Stimulated activated CD8-positive, alpha-beta memory T cell treated with anti-CD3 and anti-CD28 coated beads, Interleukin-4, amount 100 ng/mL, for 24 hours (primary cell): ENCODE data around the gene DENND1C.
"Not testable (repeated sequence)": the region's sequence is repeated elsewhere in the genome, so short reads cannot be mapped to it uniquely, and the experiment has no call there.

ENCODE experiments used
- DNase-seq: peaks from one replicate; pipeline ENCODE4 v3.0.0-alpha.2; 2020; ENCODE audit warnings: low read depth

The DENND1C gene

GRCh38 chr19:6453951-6454565 lies 27.5 kb downstream of the DENND1C start:
- DNase-seq, result no peak

- DNase-seq, result no peak
Measured at GRCh38 chr19:6452899-6453298, 28.7 kb downstream of the DENND1C start.

DNA sequence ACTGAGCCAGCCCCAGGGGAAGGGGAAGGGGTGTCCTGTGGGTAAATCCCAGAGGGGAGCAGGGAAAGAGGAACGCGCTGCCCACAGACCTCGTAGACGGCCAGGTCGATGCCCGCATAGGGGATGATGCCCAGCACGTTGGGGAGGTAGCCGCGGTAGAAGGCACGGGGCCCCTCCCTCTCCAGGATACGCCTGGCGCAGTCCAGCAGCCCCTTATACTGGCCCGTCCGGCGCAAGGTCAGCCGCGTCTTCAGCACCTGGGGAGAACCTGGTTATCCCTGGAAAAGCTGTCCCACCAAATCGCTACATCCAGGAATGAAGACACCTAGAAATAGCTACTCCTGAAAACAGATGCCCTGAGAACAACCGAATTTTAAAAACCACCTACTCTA lies 29.4 kb downstream of the DENND1C start:
- no peak for DNase-seq

DNA sequence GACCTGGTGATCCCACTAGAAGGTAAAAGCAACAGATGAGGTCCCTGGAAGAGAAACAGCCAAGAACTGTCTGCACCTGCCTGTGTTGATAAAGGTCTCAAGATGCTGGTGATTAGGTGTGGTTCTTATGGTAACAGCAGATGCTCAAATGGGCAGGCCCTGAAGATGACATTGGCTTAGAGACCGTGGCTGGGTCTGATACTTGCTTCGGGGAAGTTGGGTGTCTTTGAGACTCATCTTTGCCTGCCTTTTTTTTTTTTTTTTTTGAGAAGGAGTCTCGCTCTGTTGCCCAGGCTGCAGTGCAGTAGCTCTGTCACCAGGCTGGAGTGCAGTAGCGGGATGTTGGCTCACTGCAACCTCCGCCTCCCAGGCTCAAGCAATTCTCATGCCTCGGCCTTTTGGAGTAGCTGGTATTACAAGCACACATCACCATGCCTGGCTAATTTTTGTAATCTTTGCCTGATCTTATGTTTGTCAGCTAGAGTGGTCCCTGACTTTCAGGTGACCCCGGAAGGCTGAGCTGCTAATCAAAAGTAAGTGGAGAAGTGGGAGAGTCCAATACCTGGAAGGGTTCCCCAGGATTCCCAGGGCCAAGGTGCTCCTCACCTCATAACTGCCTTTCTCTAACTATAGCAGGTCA lies 29.9 kb downstream of the DENND1C start:
- no peak for DNase-seq

DNA sequence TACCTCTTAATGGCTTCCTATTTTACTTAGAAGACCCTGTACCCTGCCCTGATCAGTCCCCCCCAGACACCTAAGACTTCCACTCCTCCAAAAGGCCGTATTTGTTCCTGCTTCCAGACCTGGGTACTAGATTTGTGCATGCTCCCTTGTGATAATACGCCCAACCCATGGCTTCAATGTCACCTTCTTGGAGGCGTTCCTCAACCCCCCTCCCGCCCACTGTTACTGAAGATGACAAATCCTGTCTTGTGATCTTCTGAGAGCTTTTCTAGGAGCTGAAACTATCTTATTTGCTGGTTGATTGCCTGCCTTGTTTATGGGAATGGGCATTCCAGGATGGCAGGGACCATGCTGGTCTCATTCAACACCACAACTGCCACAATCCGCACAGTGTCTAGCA lies 31.4 kb downstream of the DENND1C start:
- DNase-seq, result no peak

GRCh38 chr19:6448045-6448444 lies 33.5 kb downstream of the DENND1C start:
- DNase-seq, result no peak

- no peak for DNase-seq
Measured at GRCh38 chr19:6446452-6446851, 35.1 kb downstream of the DENND1C start.

GRCh38 chr19:6443986-6444385 lies 37.6 kb downstream of the DENND1C start:
- DNase-seq, result no peak

- no peak for DNase-seq
Measured at GRCh38 chr19:6442087-6442688, 39.4 kb downstream of the DENND1C start.

DNA sequence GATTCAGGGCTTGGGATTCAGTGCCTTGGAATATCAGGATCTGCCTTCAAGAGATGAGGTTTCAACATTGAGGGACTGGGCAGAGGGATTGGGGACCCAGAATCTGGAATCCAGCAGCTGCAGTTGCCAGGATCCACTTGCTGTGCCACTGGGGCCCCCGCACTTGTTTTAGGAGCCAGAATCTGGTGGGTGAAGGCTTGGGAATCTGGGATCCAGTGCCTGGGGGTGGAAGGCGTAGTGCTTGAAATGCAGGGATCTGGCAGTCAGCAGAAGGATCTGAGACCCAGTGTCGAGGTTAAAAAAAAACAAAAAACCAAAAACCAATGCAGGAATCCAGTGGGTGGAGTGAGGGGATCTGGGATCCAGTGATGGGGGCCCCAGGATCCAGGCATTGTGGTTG lies 40.7 kb downstream of the DENND1C start:
- DNase-seq, result no peak

DNA sequence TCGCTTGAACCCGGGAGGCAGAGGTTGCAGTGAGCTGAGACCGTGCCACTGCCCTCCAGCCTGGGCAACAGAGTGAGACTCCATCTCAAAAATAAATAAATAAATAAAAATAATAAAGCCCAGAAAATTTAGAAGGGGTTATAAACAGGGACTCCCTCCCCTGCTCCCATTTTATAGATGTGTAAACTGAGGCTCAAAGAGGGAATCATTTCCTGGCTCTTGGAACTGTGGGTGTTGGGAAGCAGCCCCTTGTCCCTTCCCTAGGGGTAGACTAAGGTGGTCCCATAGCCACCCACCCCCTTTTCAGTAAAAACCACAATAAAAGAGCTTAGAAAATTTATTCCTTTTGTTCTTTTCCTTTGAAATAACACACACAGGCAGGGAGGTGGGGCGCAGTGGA lies 41.8 kb downstream of the DENND1C start:
- DNase-seq, result no peak

DNA sequence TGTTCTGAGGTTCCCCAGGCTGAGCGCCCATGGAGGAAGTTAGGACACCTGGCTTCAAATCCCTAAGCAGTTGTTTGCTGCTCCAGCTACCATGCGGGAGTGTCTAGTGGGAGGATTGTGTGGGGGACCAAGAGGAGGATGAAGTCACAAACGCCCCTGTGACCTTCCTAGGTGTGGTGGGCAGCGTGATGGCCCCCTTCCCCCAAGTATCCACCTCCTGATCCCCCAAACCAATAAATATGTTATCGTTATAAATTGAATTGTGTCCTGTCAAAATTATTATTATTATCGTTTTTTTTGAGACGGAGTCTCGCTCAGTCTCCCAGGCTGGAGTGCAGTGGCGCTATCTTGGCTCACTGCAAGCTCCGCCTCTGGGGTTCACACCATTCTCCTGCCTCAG lies 47.9 kb downstream of the DENND1C start, which contains the start of gene SLC25A41:
TSS of gene SLC25A41 (minus strand) at position 101 of the 400 bp plus-strand sequence. CDS start at position 31, 70 bp downstream.
- DNase-seq, result no peak

DNA sequence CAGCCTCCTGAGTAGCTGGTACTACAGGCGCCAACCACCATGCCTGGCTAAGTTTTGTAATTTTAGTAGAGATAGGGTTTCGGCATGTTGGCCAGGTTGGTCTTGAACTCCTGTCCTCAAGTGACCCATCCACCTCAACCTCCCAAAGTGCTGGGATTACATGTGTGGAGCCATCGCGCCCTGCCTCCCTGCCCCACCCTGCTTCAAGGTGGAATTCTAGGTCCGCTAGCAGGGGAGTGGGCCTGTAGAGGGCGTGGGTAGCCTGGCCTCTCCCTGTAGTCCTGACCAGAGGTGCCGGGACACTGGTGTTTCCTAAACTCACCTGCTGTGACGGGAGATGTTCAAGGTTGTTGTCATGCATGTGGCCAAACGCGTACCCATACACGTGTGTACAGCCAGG lies 48.4 kb downstream of the DENND1C start:
- DNase-seq, result no peak

DNA sequence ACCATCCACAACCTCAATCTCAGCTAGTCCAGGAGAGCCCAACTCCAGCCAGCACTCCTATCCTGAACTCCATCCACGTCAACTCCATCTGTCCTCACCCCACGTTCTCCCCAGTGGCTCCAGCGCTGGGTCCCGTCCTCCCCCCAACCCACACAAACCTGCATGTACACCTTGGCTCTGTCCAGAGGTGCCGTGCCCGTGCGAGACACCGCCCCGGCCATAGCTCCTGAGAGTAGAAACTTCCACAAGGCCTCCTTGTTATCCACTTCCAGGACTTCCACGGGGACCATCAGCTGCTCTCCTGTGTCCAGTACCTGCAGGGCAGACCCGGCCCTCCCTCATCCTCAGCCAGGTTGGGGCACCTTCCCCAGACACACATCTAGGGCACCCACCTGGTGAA lies 49.7 kb downstream of the DENND1C start:
- no peak for DNase-seq

- DNase-seq, result no peak
Measured at GRCh38 chr19:6429419-6430221, 52.0 kb downstream of the DENND1C start.

DNA sequence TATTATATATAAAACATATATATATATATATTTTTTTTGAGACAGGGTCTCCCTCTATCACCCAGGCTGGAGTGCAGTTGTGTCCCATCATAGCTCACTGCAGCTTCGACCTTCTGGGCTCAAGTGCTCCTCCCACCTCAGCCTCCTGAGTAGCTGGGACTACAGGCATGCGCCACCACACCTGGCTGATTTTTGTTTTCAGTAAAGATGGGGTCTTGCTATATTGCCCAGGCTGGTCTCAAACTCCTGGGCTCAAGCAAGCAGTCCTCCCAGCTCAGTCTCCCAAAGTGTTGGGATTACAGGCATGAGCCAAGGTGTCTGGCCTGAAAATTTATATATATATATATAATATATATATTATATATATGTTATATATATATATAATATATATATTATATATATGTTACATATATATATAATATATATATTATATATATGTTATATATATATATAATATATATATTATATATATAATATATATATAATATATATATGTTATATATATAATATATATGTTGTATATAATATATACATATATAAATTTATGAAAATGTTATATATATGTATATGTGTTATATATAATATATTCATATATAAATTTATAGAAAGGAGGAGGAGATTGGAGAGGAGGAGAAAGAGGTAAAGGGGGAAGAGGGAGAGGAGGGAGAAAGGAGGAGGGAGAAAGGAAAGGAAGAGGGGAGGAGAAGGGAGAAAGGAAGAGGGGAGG lies 52.7 kb downstream of the DENND1C start:
- not testable (repeated sequence) for DNase-seq

DNA sequence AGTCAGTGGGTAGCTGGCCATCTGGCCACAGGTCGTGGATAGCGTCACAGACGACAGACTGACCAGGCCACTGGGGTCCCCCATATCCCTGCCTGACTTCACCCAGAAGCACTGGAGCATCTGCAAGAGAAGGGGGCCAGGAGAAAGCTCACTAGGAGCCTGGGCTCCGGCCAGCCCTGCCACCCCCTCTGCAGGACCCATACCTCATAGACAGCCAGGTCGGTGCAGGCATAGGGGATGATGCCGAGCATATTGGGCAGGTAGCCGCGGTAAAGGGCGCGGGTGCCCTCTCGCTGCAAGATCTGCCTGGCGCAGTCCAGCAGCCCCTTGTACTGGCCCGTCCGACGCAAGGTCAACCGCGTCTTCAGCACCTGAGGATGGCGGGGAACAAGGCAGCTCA lies 54.5 kb downstream of the DENND1C start:
- no peak for DNase-seq

DNA sequence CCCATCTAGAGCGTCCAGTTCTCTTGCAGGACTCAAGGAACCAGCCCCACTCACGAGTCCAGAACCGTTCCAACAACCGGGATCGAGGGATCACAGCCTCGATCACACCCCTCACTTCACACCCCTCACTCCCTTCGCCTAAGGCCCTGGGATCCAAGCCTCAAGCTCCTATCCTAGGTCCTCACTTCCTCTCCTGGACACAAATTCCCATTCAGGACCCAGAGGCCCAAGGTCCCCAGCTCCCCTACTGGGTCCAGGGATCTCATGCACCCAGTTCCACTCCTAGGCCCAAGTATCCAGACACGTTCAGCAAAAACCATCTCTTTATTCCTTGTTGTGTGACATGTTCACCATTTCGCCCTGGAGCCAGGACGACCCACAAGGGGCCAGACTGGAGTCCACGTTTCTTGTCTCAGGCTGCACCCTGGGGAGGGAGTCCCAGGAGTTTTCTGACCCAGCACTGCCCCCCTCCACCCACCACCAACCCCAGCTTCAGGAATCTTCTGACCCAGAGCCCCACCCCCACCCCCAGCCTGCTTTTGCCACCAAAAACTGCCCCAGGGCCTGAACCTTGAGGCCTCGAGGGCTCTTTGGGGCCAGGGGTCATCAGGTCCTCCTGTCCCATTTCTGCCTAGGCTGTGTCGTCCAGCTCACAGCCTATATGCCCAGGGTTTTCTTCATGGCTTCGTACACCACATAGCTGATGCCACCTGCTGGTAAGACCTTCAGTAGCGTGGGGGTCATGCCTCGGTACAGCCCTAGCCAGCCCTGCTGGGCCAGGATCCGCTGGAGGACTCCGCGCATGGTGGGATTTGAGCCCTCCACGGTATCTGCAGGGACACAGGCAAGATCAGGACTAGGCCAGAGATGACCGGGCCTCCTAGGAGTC lies 55.6 kb downstream of the DENND1C start:
- DNase-seq, result no peak

DNA sequence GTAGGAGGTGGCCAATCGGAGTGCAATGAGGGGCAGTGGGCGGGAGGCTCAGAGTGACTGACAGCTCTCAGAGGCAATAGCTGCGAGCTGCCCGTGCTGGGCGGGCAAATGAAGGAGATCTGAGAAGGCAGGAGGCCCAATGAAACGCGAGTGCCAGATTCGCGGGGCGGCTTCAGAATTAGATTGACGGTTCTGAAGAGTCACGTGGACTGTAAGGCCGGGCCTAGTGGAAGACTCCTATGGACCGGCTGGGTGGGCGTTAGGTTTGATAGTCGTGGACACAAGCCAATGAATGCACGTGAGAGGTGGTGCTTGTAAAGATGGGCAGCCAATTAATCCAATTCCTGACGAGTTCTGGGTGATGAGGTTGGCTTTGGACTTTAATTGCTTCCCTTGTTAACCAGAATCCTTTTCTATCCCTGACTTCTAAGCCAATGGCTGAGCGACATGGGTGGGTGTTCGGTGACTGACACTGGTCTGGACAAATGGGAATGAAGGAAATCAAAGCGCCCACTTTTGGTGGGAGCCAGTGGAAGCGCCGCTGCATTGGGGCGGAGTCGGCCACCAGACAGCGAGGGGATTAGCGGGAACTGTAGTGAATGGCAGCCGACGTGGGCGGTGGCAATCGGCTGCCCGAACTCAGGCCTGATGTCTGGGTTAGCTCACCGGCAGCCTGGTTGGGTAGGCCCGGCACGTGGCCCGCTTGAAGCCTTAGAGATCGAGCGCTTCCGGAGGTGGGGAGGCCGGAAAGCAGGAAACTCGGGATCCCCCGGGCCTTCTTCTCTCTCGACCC lies 56.5 kb downstream of the DENND1C start:
- DNase-seq, result peak; percentile 98
